RPMI8226 (cell line): ENCODE measurements around the gene MAPK11.

Experiments used
- DNase-seq: peaks from one replicate; pipeline ENCODE4 v3.0.0-alpha.2; 2015

Gene MAPK11

DNA sequence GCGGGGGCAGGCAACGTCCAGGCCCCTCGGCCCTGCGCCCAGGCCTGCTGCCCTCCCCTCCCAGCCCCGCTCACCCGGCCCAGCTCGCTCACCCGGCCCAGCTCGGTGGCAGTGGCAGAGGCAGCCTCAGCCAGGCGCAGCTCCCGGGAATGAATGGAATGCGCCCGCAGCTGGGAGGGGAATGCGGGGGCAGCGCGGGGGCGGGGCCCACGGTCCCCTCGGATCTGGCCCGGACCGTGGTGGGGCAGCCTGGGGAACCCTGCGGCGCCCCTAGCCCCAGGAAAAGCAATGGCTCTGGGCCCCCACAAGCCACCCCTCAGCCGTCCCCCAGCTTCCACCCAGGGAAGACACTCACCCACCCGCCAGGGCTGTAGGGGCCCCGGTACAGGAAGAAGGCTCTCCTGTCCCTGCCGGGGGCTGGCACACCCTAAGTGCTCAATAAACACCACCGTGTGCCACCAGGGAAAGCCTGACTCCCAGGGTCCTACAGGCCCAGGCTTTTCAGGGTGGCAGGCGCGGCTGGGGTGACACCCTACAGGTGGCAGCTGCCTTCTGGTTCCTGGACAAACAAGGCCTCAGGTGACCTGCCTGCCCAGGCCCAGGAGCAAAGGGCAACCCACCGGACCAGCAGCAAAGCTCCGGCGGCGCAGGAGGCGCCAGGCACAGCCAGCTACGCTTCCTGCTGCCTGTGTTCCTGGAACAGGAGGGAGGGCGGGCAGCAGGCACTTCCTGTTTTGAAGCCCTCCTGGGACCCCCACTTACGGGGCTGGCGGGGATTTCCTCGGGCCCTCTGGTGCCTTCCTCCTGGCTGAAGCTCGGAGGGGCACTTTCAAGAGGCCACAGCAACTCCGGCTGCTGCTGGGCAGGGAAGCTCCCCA is 23.5 kb upstream of the MAPK11 start:
- no peak for DNase-seq

DNA sequence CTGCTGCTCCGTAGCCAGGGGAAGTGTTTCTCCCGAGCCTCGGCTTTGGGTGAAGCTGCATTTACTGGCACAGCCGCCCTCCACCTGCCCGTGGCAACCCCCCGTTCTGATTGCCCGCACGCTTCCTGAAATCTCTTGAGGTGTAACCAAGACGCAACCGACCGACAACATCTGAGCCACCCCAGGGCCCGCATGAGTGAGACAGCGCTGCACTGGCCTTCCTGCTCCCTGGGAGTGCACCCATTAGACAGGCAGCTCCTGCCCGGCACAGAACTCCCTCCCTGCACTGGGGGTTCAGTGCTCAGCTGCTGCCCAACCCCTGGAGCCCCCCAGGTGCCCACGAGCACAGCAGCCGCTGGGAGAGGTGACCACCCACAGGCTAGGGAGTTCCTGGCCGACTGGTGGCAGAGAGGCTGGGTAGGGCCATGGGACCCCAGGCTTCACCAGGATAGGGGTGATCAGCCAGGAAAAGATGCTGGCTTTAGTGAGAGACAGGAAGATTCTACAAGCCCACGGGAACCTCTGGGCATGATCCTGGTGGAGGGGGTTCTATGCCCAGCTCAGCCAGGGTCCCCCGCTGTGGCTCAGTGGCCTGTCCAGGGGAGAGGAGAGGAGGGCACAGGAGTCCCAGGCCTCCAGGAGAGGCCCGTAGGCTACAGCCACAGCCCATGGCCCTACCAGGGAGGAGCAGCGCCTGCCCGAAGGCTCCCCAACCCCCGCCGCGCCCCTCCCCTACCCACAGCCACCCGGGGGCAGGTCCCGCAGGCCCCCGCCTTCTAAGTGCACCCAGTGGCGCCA is 22.7 kb upstream of the MAPK11 start:
- DNase-seq = no peak

DNA sequence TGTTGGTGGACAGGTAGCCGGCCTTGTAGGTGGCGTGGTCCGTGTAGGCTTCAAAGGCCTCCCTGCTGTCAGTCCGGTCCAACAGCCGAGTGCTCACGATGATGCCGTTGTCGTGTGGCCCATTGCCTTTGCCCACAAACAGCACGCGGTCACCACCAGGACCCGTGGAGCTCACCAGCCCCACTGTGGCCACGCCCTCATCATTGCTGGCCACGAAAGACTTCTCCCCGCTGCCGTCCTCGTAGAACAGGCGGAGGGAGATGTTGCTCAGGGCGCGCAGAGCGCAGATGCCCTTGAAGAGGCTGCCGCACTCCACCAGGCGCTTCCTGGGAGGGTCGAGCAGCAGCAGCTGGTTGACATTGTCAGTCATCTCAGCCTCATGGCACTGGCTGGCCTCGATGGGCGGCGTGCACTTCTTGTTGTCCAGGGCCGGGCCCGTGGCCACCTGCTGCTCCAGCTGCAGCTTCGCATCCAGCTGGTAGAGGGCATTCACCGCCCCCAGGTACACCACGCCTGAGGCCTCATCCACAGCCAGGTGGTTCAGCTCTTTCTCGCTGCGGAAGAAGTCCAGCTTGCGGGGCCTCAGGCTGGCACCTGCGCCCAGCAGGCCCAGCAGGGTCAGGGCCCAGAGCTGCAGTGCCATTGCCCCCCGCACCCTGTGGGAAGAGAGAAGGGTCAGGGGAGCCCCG is 19.9 kb upstream of the MAPK11 start:
- DNase-seq = no peak

DNA sequence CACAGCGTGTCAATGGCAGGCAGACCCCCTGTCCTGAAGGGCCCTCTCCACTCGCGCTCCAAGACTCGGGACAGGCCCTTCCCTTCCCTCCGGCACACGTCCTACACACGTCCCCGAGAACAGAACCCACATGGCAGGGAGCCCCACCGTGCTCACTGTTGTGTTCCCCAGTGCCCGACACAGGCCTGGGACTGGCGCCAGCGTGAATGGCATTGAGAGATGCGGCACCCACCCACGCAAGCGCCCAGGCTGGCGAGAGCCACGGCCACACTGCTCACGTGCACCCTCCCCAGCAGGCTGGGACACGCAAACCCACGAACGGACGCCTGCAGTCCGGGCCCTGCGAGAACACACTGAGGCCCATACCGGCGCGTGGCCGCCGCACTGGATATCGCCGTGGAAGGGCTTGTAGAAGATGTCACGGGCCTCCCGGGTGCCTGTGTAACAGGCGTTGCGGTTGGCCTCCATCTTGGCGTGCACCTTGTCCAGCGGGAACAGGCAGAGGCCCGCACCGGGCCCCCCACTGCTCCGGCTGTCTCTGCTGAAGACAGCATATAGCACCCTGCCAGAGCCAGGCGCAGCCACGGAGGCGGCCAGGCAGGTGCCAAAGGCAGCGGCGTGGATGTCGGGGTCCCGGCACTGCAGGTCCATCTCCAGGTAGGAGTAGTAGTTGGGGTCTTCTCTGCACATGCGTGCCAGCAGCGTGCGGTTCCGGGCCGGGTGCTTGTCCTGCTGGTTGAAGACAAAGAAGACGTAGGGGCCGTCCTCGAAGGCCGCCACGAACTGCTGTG is 19.2 kb upstream of the MAPK11 start:
- no peak for DNase-seq

DNA sequence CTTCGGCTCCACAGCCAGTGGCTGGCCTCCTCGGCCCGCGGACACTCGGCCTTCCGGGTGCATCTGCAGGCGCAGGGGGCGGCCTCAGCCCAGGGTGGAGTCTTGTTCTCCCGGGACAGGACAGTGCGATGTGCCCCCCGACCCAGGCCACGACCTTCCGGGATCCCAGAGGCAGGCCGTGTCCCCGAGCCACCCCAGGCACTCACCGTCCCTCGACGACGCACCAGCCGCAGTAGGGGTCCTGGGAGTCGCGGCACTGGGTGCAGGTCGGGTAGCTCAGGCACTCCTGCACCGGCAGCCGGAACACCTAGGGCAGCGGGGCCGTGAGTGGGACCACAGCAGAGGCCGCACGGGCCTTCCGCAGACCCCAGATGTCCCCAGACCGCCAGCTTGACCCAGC is 17.6 kb upstream of the MAPK11 start:
- no peak for DNase-seq

DNA sequence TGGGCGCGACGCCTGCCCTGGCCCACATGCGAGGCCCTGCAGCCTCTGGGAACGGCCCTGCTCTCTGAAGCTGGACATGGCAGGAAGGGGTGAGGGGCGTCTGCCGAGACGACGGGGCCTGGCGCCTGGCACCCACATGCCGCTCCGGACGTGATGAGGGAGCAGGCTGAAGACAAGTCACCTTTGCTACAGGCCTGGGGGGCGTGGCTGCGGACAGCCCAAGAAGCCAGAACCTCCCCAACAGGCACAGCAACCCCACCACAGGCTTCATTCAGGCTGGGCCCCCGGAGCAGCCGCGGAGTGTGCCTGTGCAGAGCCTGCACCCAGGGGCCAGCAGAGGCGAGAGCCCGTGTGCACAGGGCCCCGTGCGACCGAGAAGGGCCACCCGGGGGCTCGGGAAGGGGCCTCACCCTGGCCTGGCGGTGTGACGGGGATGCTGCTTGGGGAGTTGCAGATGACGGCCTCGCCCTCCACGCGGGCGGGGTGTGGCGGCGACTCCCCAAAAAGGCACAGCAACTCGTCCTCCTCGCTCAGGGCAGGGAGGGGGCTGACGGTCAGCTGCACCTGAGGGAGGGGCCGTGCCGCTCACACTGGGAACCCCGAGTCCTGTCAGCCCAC is 16.6 kb upstream of the MAPK11 start:
- DNase-seq = no peak

DNA sequence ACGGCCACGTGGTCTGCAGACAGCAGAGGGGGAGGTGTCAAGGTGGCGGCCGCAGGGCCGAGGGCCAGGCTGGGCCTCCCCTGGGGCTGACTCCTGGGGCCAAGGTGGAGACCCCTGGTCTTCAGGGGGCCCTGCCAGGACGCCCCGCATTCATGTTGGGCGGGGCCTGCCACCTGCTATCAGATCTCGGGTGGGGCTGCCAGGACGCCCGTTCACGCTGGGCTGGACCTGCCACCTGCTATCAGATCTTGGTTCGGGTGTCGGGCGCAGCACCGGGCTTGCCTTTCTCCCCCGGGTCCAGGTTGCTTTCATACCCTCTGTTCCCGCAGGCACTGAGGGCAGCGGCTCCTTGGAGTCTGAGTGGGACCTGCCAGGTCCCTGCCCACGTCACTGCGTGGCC is 16.1 kb upstream of the MAPK11 start:
- no peak for DNase-seq

DNA sequence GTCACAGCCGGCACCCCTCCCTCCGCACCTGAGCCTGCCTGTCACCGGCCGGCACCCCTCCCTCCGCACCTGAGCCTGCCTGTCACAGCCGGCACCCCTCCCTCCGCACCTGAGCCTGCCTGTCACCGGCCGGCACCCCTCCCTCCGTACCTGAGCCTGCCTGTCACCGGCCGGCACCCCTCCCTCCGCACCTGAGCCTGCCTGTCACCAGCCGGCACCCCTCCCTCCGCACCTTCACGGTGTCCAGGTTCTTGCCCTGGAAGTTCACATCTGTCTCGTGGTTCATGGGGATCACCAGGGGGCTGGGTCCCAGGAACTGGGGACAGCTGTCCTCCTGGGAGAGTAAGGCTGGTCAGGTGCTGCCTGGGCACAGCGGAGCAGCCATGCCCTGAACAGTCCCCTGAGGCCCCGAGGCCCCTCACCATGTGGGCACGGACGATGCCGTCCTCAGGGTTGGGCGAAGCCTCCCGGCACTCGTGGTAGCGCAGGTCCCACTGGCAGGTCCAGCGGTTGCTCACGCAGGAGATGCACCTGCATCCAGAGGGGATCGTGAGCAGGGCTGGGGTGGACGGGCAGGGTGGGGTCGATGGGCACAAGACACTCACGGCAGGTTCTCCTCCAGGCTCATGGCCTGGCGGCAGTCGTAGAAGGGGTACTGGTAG is 15.5 kb upstream of the MAPK11 start:
- DNase-seq = no peak

DNA sequence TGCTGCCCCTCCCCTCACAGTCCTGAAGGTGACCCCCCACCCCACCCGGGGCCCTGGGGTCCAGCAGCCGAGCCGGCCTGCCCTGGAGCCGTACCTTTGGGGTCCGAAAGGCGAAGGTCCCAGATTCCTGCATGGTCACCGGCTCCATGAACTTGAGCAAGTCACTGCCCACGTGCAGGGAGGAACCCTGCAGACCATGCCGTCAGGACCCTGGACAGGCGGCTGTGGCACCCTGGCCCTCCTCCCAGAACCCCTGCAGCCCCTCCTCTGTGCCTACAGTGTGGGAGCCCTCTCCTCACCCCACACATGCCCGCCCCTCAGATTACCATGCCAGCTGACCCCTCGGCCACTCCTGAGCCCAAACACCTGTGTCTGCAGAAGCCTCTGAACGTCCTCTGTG is 14.3 kb upstream of the MAPK11 start:
- no peak for DNase-seq

DNA sequence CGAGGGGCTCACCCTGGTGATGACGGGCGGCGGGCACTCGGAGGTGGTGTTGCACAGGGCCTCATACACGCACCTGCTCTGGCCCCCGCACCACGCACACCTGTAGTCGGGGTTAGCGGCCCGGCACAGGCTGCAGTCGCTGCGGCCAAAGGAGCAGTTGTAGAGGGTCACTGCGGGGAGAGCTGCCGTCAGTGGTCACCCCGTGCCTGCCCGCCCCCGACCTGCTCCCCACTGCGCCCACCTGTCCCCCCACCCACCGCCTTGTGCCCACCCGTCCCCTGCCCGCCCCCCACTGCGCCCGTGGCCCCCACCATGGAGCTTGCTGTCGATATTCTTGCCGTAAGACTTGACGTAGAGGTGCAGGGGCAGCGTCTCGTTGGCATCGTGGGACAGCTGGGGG is 13.6 kb upstream of the MAPK11 start:
- no peak for DNase-seq

DNA sequence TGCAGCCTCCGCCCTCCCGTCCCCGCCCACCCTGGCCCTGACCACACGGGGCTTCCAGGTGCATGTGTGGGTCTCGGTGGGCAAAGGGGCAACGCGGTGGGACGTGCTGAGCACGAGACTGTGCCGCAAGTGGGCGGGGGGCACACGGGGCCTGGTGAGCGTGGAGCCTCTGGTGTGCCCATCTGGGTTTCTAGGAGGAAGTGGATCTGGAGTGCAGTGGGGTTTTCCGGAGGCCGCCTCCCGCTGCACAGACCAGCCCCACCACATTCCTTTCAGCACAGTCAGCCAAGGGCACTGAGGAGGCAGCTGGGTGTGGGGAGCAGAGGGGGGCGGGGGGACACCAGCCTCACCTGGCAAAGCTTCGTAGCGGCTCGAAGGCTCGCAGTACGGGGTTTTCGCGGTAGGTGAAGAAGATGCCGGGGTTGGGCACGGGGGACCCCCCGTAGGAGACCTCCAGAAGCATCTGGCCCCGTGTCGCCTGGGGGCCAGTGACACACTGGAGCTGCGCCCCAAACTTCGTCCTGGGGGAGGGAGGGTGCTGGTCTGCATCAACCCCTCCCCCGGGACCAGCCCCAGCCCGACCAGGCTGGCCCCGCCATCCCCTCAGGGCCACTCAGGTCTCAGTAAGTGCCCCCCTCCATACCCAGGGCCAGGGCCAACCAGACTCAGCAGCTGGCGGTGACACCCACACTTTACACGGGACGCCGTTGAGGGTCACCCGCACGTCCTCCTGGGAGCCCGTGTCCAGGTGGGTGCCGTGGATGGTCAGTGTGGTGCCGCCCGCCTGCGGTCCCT is 12.4 kb upstream of the MAPK11 start:
- DNase-seq = no peak

DNA sequence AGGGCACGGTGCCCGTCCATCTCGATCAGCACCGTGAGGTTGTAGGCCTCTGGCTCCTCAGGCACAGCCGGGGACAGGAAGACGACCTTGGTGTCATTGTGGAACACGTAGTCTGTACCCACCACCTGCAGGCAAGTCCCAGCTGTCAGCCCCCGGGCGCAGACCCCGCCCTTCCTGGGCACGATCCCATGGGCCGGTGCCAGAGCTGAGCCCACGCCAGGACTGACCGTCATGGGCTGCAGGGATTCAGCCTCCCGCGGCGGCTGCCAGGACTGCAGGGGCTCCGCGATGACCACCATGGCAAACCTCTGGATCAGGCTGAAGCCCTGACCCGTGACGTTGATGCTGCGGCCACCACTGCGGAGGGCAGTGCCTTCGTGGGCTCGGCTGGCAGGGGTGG is 11.8 kb upstream of the MAPK11 start:
- DNase-seq = no peak

DNA sequence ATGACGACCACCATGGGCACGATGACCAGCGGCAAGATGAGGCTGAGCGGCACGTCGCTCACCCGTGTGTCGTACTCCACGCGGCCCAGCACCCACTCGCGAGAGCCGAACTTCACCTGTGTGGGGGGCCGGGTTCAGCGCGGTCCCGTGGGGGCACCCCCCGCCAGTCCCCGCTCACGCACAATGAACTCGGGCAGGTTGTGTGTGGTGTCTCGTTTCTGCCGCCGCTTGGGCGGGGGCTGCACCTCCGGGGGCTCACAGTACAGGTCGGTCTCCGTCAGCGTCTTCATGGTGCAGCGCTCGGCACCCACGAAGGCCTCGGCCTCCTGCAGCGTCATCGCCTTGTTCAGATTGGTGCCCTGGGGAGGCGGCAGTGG is 11.2 kb upstream of the MAPK11 start:
- no peak for DNase-seq

DNA sequence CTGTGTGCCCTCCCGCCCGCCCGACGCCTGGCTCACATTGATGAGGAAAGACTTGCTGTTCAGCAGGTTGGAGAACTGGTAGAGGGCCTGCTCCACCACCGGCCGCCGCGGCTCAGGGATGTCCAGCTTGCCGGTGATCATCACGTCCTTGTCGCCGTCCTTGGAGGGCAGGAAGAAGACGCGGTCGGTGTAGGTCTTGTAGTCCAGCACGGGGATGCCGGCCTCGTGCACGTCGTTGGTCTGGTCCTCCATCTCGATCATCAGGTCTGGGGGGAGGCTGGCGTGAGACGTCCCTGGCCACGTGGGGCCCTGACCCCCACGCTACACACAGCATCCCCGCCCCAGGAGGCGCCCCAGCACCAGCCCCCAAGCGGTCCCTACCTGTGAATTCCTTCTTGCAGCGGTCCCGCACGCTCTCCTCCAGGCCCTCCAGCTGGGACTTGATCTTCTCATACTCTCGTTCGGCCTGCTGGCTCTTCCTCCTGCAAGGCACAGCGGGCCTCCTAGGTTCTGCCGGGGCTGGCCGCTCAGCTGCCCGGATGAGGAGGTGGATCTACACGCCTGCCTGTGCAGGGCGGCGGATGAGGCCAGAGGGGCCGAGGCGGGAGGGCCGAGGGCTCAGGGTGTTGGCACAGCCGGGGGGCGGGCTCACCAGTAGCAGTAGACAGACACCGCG is 10.7 kb upstream of the MAPK11 start:
- no peak for DNase-seq

DNA sequence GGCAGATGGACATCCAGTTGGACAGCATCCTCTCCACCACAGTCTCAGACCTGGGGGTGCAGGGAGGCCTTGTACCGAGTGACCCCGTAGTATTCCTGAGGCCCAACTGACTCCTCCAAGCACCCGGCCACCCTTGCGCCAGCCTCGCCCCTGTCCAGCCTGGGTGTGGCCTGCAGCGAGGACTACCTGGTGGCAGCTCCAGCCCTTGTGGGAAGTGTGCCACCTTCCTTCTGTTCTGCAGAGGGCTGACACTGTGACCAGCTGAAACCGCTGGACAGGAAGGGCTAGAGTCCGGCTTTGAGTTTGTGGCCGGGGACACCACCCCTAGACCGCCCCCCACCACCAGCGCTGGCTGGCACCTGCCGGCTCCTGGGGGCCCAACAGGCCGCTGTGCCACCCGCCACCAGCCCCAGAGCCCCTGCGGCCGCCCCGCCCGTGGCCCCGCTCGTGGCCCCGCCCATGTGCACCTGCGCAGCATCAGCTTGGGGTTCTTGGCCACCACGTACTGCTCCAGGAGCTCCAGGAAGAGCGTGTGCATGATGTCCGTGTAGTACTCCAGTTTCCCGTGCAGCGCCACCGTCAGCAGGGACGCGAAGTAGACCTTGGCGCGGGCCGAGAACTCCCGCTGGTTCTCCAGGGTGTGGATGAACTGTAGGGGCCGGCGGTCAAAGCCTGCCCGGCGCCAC is 10.0 kb upstream of the MAPK11 start:
- DNase-seq = no peak

DNA sequence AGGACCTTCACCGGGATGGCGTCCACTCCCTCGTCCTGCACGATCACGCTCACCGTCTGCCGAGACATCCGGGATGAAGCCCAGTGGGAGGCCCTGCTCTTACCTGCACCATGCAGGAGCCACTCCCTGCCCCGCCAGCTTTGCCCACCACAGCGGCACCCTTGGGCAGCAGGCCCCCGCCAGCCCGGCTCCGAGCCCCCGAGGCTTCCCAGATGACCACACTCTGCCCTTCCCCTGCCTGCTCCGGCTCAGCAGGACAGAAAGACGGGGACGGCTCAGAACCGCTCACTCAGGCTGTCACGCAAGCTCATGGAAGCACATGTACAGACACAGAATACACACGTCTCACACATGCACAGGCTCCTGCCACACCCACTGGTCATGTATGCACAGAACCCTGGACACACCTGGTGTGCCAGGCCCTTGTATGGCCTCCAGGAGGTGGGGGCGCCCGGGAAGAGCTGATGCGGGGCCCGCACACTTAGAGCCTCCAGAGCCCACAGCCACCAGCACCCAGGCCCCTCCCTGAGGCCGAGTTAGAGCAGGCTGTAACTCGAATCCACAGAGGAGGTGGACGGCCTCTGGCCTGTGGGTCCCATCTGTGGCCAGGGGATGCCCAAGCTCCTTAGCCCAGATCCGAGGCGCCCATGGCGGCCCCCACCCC is 8.9 kb upstream of the MAPK11 start:
- DNase-seq = no peak

DNA sequence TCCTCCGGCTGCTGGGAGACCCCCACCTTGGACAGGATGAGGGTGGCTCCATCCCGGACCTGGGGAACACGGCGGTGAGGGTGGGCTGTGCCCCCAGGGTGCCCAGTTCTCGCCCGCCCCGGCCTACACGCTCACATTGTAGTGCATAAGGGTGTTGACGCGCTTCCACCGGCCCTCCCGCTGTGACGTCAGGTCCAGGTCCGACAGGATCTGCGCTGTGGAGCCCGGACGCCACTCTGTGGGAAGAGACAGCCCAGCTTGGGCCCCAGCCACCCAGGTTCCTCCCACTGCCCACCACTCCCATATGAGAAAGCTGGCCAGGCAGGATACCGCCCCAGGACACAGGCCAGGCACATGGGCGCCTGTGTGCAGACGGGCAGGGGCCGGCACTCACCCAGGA is 8.3 kb upstream of the MAPK11 start:
- DNase-seq = no peak

DNA sequence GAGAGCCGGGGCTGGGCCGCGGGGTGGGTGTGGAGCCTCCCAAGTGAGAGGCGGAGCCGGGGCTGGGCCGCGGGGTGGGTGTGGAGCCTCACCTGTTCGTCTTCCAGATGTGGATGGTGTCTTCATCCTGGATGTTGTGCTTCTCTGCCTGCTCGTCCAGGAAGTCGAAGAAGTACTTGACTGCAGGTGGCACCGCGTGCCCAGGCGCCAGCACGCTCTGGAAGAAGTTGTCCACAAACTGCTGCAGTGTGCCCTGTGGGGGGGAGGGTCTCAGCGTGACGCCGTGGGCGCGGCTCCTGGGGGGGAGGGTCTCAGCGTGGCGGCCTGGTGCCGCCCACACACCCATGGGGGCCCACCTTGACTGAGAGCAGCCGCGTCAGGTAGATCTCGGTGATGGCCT is 7.6 kb upstream of the MAPK11 start:
- no peak for DNase-seq

DNA sequence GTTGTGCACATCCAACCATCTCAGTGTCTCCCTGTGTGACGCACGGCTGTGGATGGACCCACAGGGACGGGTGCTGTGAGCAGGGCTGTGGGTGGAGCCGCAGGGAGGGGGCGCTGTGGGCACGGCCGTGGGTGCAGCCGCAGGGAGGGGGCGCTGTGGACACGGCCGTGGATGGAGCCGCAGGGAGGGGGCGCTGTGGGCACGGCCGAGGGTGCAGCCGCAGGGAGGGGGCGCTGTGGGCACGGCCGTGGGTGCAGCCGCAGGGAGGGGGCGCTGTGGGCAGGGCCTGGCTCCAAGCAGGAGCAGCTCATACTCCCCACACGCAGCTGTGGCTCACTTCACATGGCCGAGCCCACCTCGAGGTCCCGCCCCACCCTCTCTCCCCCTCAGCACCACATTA is 6.0 kb upstream of the MAPK11 start:
- peak; percentile 100 for DNase-seq
